HG03520 (cell line): Measurements from ENCODE around the gene KRT80.

Experiments used
- ATAC-seq: cut with Tn5 transposase; IDR thresholded peaks from one replicate; pipeline ENCODE4 v1.9.1; 2021; ENCODE audit warnings: mild to moderate bottlenecking, moderate library complexity; ENCODE audit not compliant: unreplicated experiment

The KRT80 gene

DNA sequence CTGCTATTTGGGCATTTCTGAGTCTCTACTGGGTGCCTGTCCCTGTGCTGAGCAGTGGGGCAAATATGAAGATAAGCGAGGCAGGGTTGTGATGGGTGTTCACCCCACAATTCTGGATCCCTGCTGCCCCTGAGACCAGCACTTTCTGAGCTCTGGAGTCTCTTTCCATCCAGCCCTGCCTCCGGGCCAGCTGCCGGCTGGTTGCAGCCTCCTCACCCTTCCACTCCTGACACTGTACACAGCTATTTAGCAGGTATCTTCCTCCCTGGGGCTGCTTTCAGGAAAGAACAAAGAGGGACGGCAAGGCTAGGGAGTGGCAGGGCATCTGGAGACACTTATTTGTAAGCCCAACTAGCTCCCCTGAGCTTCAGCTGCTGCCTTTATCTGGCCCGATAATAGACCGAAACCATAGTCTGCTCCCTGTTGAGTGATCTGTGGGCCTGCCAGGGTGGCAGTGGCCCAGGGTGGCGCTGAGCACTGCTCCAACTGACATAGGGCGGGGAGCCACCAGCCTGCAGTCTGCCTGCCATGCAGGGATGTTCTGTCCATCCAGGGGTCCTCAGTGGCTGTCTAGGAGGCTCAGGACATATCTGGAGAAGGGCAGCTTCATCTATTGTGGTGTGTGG, 7.6 kb upstream of the KRT80 start:
- no peak for ATAC-seq

DNA sequence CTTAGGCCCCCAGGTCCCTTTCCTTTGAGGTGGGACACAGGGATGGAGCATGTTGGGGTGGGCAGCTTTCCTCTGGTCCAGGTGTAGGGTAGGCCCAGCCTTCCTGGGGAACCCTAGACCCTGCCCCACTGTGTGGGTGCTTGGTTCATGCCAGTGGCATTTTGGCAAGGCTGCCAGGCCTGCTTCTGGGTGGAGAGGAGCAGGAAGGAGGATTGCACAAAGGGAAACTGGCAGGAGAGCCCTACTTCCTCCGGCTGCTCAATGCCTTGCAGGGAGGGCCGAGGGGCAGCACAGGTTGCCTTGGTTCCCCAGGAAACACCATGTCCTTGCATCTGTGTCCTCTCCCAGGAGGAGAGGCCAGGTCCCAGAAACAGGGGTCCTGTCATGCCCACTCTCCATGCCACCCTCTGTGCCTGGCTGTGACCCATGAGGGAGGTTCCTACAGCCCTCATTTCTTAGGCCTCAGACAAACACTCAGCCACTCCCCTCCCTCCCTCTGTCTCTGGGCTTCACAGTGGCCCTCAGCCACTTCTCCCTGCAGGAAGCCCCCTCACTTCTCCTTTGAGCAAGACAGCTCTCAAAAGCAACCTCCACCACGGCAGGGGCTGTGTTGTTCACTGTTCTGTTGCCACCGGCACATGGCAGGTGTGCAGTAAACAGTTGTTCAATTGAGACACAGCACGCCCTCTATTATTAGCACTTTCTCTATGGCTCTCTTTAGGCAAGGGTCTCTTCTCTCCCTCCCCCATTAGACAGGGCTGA, 6.8 kb upstream of the KRT80 start:
- ATAC-seq, result no peak

DNA sequence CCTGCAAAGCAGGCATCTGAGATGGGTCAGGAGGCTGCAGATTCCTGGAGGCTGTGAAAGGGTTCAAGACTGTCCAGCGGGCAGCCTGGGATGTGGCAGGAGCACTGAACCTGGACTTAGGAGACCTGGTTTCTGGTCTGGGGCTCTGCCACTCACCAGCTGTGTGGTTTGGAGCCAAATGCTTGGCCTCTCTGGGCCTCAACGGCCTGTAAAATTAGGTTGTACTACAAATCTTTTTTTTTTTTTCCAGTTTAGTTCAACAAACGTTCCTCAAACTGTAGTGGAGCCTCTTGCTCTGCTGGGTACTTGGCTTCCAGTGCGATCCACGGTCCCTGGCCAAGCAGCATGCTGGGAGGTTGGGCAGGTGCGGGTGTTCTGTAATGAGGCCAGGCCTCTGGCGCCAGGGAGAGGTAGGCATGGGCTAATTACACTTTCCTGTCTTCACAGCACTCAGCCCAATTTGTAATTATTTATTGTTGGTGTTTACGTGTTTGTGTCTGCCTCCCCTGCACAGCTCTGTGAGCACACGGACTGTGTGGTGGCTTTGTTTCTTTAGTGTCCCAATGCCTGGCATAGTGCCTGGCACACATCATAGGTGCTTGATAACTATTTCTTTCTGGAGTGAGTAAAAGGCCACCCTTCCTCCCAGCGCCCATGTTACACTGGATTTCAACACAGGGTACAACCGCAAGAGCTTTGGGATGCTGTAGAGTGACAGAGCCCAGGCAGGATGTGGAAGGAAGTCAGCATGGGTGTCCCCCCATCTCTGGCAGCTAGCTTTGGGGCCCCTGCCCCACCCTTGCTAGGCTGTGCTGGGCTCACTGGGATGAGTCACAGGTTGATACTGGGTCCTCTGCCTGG, 5.8 kb upstream of the KRT80 start:
- ATAC-seq, result no peak

DNA sequence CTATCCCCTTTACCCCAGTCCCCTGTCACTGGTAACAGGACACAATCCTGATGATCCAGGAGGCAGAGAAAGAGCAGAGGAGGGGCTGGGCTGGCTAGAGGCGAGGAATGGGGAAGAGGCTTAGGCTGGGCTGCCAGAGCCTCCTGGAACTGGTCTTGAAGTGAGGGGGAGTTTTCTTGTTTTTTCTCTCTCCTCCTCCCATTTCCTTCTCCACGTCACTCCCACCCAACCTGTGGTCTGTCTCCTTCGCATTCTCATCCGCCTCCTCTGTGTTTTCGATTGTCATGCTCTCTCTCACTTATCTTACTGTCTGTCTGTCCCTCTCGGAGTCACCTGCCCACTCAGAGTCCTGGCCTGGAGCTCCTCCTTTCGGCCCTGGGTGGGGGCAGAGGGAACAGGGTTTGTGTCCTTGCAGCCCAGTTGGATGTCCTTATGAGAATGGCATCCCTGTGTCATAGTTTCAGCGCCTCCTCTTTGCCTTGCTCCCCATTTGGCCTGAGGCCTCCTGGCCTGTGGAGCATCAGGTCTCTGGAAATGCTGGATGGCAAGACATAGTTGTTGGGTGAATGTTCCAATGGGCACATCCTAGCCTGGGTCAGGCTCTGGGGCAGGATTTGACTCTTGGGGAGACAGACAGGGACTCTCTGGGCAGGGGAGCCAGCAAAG, 3.4 kb upstream of the KRT80 start:
- ATAC-seq, result no peak

DNA sequence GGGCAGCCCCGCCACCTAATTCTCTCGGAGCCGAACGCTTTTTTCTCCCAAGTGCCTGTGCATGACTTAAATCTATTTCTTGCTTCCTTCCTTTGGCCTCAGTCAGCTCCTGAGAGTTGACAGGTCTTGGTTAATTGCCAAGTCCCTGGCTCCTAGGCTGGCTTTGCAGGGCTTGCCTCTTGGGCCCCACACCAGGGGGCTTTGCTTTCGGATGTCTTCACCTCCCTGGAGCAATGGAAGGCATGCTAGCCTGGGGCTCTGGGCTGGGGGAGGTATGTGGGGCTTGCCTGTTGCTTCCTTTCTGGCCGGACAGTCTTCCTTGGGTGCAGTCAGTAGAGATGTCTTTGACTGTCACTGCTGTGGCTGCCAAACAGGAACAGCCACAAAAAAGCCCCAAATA, 2.2 kb upstream of the KRT80 start:
- no peak for ATAC-seq

DNA sequence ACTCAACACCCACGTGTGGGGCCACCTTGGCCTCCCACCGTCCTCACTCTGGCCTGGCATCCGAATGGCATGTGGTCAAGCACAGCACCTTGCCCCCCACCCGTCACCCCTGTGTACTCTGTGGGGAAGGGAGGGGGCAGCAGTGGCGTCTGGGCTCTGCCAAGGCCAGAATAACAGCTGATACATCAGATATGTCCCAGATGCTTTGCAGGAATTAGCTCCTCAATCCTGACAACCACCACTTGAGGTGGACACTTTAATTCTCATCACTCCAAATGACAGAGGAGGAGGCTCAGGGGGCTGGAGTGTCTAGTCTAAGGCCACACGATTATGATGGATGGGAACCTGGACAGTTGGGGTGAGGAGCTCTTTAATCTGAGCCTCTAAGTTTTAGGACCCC, 1.7 kb upstream of the KRT80 start:
- ATAC-seq, result no peak

DNA sequence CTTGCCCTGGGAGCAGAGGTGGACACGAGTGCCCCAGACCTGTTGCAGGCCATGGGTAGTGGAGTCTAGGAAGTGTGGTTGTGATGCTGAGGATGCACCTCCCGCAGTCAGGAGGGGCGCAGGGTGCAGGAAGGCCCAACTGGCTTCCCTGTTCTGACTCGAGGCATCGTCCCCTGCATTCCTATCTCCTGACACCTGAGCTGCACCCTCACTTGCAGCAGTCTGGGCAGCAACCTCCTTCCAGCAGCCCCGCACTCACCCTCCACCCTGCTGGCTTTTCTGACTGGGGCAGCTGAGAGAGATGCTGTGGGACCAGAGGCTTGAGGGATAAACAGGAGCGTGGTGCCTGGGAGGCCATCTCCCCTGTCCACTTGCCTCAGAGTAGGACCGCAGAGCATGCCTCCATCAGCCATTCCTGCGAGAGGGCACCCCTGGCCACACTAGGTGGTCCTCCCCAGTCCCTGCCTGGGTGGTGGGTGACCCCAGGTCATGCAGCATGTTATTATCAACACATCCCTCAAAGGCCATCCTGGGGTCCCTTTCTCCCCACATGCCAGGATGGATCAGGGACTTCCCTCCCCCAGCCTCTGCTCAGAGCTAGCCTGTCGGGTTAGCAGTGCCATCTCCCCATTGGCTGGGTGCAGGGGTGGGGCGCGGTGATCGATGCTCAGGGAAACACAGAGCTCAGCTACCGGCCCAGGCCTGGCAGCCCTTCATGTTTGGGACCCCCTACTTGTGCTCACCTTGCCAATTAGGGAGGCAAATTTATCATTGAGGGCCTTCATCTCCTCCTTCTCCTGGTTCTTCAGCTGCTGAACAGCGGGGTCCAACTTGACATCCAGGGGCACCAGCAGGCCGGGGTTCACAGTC, 719 bp downstream of the KRT80 start:
- no peak for ATAC-seq

DNA sequence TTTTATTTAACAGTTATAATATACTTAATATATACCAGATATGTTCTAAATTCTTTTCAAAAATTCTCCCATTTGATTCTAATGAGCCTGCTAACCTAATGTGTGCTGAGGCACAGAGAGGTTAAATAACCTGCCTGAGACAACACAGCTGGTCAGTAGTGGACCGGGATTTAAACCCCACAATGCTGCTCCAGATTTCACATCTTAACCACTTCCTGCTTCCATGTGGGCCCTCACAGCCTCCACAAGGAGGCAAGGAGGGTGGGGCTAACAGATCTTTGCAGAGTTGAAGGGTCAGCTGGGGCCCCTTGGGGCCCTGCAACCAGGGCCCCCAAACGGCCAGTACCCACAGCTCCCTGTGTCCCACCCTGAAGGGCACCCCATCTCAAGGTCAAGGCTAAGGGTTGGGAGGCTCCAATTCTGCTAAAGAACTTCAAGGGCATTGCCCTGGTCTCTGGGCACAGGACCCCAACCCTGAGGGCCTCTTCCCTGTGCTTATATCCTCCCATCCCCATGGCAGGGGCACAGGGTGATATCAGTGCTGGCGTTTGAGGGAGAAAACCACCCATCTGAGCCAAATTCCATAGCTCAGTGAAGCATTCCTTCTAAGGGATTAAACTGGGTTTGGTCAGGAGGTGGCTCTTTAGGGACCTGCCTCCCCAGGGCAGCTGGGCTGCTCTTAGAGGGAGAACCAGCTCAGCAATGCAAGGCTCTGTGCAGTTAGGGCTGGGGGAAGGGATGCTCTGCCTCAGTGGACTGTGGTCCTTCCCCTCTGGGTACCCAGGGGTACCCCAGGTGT, 2.2 kb downstream of the KRT80 start:
- no peak for ATAC-seq

DNA sequence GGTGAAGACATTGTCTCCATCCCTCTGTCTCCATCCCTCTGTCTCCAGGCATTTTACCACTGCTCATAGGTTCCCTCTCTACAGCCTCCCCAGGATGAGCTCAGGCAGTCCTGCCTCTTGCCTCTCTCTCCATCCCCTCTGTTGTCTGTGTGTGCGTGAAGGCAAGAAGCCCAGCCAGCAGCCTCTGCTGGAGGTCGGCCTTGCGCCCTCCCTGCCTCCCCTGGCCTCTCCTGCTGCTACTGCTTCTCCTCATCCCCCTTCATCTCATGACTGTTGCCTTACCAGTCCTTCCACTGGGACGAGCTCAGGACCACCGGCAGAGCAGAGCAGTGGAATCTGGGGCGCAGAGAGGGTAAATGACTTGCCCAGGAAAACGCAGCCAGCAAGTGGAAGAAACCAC, 3.2 kb downstream of the KRT80 start:
- ATAC-seq, result no peak

DNA sequence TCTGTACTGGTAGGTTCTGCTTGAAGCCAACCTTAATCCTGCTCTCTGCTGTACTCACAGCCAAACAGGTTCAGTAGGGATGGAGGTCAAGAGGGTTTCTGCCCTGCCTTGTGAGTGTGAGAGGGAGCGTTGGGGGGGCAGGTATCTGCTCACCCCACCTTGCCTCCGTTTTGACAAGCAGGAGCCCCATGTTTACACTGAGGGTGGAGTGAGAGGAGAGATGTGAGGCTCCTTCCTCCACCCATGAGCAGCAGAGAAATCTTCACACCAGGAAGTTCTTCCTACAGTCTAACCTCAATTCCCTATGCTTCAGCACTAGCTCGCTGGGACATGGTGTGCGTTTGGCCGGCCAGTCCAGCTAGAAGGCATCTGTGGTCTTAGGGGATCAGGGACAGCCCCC, 4.2 kb downstream of the KRT80 start:
- no peak for ATAC-seq

DNA sequence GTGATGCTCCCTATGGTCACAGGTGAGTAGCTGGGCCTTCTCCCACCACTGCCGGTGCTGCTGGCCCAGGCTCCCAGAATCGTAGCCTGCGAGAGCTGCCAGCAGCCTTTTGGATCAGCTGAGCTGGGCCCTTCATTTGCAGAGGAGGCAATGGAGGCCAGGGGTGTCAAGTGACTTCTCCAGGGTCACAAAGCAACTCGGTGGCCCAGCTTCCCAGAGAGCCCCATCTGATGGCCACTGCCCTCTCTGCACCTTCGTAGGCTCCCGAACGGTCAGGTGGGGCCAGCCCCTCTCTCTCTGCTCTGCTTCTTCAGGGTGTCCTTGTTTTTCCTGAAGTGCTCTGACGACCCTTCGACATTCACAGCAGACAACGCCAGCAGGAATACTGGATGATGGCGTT, 4.6 kb downstream of the KRT80 start:
- no peak for ATAC-seq

DNA sequence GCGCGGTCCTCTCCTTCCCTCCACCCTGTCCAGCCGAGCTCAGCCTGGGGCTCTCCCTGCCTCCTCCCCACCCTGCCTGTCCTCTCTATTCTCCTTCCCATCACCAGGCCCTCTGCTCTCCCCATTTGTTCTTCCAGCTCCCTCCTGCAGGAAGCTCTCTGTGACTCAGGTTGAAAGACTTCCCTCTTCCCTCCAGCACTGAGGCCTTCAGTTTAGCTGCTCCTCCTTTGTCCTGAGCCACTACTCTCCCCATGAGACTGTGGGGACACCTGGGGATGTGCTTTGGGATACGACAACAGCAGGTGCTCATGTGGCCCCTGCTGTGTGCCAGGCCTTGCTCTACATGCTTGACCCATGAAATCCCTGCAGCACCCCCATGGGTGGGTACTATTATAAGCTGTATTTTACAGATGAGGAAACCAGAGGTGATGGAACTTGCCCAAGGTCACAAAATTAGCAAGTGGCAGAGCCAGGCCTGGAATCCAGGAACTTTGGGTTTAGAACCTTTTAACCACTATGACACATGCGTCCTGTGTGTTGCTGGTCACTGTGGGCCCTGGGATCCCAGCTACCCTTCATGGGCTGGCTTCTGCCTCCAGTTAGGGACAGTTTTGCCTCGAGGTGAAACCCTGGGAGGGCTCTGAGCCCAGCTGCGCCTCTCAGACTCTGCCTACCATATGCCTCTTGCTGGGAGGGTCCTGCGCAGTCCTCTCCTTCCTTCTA, 5.5 kb downstream of the KRT80 start:
- ATAC-seq, result no peak

DNA sequence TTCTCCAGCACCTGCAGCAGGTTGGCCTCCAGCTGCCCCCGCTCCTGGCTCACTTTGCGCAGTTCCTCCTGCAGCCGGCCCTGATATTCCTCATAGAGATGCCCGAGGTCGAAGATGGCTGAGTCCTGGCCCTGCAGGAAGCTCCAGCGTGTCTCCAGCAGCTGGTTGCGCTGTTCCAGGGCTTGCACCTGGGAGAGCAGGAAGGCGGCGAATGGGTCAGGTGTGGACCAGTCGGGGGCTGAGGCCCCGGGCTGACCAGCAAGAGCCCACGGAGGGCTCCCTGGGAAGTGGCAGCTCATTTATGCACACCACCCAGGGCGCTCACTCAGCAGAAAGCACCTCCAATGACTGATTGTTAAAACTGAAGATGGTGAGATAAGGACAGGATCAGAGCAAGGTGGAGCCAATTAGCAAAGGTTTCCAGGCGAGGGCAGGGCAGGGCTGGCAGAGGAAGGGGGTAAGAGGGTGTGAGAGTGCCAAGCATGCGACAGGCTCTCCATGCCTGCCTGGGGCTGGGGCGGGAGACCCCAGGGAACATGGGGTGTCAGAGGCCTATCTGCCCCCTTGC, 6.3 kb downstream of the KRT80 start:
- ATAC-seq, result no peak

DNA sequence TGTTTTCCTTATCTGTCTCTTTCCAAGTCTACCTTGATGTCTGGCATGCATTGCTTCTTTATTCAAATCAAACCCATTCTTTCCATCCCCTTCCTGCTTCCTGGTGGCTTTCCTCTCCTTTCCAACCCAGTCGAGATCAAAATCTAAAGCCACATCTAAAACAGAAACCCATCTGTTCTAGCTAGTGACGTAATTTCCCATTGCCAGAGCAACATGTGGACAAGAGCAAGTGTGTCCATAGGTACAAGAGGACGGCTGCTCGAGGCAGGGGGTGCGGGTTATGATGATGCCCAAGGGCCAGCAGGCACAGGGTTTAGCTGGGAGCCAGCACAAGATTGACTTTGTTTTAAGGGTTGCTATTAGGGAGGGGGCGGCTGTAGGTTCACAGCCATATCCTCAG, 7.0 kb downstream of the KRT80 start:
- no peak for ATAC-seq

DNA sequence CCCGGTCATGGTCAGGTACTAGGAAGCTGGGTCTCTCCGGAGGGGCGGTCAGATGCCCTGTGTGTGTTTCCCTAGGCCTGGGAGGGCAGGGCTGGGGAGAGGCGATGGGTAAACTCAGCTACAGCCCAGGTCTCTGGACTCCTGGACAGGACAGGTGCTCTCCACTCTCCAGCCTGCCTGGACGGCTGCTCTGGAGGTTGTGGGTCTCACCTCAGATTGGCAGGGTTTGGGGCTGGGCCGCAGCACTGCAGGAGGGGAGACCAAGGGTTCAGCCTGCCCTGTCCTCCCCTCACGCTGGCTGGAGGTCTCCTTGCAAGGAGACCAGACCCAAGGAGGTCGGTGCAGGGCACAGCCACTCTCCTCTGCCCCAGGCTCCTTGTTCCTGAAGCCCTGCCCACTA, 7.8 kb downstream of the KRT80 start:
- no peak for ATAC-seq

DNA sequence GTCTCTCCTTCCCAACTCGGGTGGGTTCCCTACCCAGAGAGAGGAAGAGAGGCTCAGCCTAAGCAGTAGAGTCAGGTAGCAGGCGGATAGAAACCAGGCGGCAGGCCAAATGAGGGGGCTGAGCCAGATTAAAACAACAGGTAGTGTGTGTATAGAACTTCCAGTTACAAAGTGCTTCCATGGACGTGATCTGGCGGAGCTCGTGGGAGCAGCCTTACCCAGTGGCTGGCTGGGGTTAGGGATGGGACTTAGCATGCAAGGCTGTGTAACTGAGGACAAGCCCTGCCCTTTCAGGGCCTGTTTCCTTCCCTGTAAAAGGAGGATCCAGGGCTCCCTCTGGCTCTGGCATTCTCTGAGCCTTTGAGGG, 8.3 kb downstream of the KRT80 start:
- no peak for ATAC-seq

DNA sequence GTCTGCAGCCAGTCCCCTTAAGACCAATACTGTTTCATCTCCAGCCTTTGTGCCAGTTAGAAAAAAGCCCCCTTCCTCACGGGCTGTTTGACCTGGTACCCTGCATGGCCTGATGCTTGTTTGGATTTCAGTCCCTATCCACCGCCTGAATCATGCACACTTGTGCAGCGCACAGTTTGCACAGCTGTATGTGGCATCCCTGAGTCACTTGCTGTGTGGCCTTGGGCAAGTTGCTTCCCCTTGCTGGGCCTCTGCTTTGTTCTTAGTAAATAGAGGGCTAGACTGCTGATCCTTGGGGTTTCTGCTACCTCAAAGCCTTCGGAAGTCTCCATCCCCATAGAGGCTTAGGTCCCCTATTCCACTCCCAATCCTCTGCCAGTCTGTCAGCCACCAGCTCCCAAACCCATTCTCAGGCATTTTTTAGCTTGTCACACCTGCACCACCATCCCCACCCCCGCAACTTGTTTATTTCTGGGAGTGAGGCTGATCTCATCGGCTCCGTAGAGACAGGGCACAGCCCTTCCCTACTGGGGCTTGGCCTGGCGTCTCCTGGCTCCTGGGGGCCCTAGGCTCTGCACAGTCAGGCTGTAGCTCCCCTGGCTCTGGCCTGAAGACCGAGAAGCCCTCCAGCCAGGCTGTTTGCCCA, 8.8 kb downstream of the KRT80 start:
- no peak for ATAC-seq

DNA sequence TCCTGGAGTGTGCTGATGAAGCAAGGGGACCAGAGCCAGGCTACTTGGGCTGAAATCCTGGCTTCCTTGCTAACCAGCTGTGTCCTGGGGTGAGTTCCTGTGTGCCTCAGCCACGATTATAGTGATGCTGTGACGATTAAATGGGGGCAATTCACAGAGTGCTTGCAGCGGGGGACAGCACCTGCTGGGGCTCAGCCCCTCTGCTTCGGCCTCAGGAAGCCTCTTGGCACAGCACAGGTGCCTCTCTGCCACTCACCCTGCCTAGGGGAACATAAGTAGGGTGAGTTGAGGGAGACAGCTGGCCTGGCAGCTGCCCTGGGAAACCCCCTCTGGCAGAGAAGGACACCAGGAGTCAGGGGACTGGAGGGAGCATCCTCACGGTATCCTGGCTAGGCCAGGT, 9.4 kb downstream of the KRT80 start:
- ATAC-seq, result no peak
